T-helper 22 cell (primary cell): ENCODE data around the gene SGPL1.
A peak's percentile ranks its signal among the peaks of the same experiment; 100 is the strongest.

Experiments used
- DNase-seq: peaks from one replicate; pipeline ENCODE4 v3.0.0-alpha.2; 2020; ENCODE audit warnings: low read depth

SGPL1 gene

GRCh38 chr10:70810967-70811366 lies 4.8 kb upstream of the SGPL1 start:
- no peak for DNase-seq

DNA sequence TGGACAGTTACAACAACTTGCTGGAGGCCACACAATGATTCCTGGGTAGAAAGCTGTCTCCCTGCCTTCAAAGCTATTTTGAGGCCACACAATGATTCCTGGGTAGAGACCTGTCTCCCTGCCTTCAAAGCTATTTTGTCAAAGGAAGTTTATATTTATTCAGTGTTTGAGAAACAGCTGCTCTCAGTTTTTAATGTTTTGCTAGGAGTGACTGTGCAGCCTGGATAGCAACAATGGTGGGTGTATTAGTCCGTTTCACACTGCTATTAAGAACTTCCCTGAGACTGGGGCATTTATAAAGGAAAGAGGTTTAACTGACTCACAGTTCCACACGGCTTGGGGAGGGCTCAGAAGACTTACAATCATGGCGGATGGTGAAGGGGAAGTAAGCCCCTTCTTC lies 3.9 kb upstream of the SGPL1 start:
- DNase-seq, result no peak

DNA sequence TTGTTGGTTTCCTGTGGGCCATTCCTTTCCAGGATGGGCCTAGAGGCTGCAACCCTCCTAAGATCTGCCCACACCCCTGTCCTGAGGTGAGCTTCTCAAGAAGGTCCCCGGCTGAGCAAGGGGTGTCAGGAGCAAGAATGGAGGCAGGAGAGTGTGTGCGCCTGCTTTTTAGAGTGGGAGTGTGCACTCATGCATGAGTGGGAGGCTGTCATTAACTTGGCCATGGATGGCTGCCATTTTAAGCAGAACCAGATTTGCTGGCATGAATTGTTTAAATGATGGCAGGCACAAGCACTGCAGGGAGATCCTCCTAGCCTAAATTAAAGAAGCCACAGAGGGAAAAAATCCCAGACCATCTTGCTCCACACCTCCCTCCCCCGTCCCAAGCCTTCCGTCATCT lies 2.9 kb upstream of the SGPL1 start:
- DNase-seq, result no peak

- no peak for DNase-seq
These were observed 1.6 kb upstream of the SGPL1 start for GRCh38 chr10:70814126-70814525.

DNA sequence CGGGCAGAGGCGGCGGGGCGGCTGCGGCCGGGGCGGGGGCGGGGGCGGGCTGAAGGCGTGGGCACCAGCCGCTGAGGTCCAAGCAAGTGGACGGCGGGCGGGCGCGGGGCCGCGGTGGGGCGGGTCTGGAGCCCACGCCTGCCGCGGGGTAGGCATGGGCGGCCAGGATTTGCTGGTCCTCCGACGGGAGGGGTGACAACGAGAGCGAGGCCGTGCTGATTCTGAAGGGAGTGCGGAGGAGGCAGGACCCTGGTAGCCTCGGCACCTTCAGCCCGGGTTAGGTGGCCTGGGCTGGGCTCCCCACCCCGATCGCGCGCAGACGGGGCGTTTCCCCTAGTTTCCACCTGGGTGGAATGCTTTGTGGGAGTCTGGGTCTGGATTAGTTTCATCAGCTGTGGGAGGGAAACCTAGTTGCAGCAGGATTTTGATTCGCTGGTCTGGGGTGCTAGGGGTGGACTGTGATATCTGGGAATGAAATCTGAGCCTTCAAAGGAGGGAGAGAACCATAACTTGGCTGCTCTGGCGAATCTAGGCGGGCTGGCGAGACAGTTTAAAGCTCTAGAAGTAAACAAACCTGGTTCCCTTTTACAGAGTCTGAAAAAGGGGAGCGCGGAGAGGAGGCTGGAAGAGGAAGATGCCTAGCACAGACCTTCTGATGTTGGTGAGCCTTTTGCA lies 609 bp downstream of the SGPL1 start:
- DNase-seq, result peak; percentile 24

GRCh38 chr10:70820976-70821750 lies 5.4 kb downstream of the SGPL1 start:
- DNase-seq, result no peak

- no peak for DNase-seq
These were observed 6.5 kb downstream of the SGPL1 start for GRCh38 chr10:70822076-70822820.

- no peak for DNase-seq
These were observed 11.5 kb downstream of the SGPL1 start for GRCh38 chr10:70827086-70827757.

DNA sequence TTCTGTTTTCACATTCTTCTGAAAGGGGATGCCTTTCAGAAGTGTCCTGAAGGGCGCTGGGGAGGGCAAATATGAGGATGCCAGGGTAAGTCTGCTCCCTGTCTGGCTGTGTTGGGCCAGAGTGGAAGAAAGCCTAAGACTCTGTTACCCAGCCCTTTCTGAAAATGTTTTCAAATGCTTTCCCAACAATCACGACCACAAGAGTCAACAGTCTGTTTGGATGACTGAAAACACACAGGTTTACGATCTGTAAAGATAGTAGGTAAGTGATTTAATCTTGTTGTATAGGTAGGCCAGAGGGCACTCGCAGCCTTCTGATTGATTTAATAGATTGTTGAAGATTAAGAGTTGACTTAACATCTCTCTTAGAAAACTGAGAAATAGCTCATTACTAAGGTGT lies 13.2 kb downstream of the SGPL1 start:
- DNase-seq, result no peak

- DNase-seq, result no peak
These were observed 13.8 kb downstream of the SGPL1 start for GRCh38 chr10:70829543-70829942.

- no peak for DNase-seq
These were observed 14.4 kb downstream of the SGPL1 start for GRCh38 chr10:70830164-70830563.

DNA sequence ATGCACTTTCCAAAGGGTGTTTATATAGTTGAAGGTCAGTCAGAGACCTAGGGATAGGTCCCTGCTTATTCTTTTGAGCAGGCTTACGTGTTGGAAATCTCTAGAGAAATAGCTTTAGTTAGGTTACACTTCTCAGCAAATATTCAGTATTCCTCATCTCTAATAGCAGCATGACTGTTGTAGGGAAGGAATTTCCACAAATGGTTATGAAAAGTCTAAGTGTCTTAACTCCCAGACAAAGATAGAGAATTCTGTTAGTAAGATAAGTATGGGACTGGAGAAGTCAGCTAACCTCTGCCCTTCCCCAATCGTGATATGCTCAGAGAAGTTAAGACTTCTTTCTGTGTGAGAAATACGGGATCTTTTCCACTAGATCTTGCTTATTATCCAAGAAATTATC lies 16.5 kb downstream of the SGPL1 start:
- DNase-seq, result no peak

DNA sequence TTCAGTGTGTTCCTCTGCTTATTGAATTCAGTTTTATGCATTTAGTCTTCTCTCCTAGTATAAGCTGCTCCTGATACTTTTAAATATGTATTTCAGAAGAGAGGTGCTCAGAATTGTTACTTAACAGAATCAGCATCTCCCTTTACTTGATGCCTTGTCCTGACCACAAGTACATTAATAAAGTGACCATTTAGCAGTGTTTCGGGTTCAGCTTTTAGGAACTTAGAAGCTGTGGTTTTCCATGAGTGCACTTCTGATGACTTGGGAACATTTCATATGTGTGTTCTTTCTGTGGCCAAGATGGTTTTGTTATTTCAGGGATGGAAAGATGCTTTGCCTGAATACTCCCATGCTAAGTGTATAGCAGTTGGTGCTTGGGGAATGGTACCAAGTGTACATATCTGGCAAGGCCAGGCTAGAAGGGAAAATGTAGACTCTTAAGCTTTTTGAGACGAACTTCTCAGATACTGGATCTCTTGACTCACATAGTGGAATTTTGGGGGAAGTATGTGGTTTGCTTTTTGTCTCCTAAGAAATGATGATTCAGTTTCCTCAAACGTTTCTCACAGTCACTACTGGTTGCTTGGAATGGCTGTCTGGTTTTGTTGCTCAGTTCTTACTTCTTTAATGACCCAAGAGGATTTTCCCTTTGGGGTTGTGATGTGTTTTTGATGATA lies 17.2 kb downstream of the SGPL1 start:
- DNase-seq, result no peak

DNA sequence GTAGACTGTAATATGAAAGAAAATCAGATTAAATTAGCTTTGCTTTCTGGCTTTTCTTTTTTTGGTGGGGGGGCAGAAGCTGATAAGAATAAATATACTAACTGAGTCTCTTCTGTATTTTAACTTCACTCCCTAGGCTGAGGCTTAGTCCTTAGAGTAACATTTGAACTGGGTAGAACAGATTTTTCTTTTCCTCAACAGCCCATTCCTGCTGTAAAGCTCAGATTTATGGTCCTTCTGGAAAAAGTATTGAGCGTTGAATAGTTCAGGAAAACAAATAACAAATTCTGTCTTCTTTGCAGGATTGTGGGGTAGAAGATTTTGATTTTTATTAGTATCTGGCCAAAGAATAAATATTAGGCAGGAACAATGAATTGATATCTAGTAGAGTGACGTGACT lies 17.9 kb downstream of the SGPL1 start:
- no peak for DNase-seq

DNA sequence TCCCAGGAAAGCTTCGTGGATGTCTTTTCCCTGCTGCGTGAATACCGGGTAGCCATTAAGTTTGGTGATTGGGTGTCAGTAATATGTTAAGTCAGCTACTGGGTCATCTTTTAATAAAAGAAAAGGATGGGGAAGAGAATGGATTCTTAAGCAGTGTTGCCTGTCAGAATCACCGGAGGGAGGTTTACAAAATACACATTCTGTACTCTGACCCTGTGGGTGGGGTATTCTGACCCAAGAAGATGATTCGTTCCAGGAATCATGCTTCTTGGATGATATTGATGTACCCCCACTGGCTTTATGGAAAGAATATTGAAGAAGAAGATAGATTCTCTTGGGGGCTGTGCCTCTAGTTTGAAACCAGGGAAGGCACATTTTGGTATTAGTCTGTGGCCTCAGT lies 18.3 kb downstream of the SGPL1 start:
- DNase-seq, result no peak

DNA sequence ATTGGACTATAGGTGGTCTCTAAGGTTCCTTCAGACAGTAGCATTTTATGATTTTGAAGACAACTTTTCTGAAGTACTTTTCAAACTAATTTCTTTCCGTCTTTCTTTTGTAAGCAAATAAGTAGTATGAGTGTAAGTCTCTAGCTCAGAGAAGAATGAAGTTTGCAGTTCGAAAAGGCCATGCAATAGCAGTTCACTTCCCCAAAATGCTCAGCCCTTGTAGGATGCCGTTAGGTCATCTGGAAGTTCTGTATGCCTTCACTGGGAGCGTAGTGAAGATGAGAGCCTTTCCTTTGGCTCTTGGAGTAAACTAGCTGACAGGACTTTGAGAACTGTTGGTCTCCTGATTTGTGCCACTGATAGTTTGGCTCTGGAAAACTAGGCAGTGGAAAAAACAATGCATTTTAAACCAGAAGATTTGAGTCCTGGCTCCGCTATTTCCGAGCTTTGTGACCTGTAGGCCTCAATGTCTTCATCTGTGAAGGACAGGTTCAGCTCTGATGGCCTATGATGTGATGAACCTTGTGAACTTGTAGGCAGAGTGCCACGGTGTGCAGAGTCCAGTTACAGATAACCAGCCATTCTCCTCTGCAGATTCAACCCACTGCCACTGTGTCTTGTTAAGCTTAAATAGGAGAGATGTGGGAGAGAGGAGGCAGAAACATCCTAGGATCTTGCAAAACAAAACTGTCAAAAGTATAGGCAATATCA lies 18.8 kb downstream of the SGPL1 start:
- DNase-seq, result no peak

DNA sequence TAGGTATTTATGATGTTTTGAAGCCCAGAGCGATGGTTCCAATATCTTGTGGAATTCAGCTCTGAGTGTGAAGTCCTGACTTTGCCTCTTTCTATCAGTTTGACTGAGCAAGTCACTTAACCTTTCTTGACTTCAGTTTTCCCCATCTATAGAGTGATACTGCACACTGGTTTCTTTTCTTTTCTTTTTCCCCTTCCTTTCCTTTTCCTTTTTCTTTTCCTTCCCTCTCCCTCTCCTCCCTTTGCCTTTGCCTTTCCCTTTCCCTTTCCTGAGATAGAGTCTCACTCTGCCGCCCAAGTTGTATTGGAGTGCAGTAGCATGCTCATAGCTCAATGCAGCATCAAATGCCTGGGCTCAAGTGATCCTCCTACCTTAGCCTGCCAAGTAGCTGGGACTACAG lies 20.6 kb downstream of the SGPL1 start:
- no peak for DNase-seq

GRCh38 chr10:70837660-70838059 lies 21.9 kb downstream of the SGPL1 start:
- no peak for DNase-seq

GRCh38 chr10:70838270-70838805 lies 22.6 kb downstream of the SGPL1 start:
- DNase-seq, result no peak

DNA sequence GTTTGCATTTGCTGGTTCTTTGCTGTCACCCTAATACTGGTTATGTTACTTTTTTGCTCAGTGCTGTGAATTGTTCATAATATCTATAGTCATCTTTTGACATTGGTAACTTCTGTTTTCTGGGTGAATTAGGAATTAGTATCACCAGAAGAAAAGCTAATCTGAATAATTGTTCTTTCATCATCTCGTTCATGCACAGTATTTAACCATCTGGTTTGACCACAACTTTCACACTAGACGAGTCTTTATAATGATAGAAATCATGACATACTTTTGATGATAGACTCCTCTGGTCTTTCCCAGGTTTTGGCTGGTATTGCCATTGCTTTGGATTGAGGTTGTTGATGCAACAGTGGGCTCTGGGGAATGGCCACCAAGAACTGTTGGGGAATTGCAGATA lies 25.1 kb downstream of the SGPL1 start:
- no peak for DNase-seq

GRCh38 chr10:70843333-70843732 lies 27.6 kb downstream of the SGPL1 start:
- no peak for DNase-seq
